Heart right ventricle (tissue), 16 donors: Measurements from ENCODE around the gene PC. TPM values are rescaled to one million over a fixed set of nuclear protein-coding genes. Genes with fewer than 3 reads are reported as not detected.

ENCODE experiments used
- ATAC-seq, 8 donors: fragments of 200-7000 bp; cut with Tn5 transposase; one replicate each; pipeline ENCODE4 v1.9.1; 2020; ENCODE audit warnings: mild to moderate bottlenecking in 8 of 8, moderate library complexity in 8 of 8, moderate number of reproducible peaks in 1 of 8
- DNase-seq, 2 donors: peaks; one replicate each; pipeline ENCODE4 v3.0.0-alpha.2; 2020
- H3K27ac ChIP-seq, 10 donors: fragments of 200-600 bp; sonication (generic) in 2 of 10; one replicate each; pipeline versions ENCODE4 v1.5.0 to v1.8.0; 2020 to 2022; ENCODE audit warnings: mild to moderate bottlenecking in 3 of 10
- H3K27me3 ChIP-seq, 7 donors: fragments of 200-600 bp; one replicate each; pipeline ENCODE4 v1.8.0; 2021 to 2022; ENCODE audit warnings: mild to moderate bottlenecking in 2 of 7
- H3K36me3 ChIP-seq, 9 donors: fragments of 200-600 bp; sonication (generic) in 1 of 9; one replicate each; pipeline versions ENCODE4 v1.5.0 to v1.8.0; 2020 to 2022; ENCODE audit warnings: mild to moderate bottlenecking in 2 of 9
- H3K4me1 ChIP-seq, 9 donors: fragments of 200-600 bp; sonication (generic) in 1 of 9; one replicate each; pipeline versions ENCODE4 v1.5.0 to v1.8.0; 2020 to 2022; ENCODE audit warnings: mild to moderate bottlenecking in 4 of 9
- H3K4me3 ChIP-seq, 10 donors: fragments of 200-600 bp; sonication (generic) in 2 of 10; one replicate each; pipeline versions ENCODE4 v1.5.0 to v1.8.0; 2020 to 2022; ENCODE audit warnings: mild to moderate bottlenecking in 7 of 10, moderate library complexity in 2 of 10
- H3K9me3 ChIP-seq, 11 donors: fragments of 200-600 bp in 10 of 11; sonication (generic) in 2 of 11; one replicate each; pipeline versions ENCODE4 v1.5.0 to v1.8.0; 2013 to 2022; ENCODE audit warnings: mild to moderate bottlenecking in 2 of 11, control low read depth in 1 of 11, moderate library complexity in 1 of 11
- CTCF ChIP-seq, 9 donors: fragments of 200-600 bp; sonication (generic) in 2 of 9; IDR thresholded peaks; one replicate each; pipeline versions ENCODE4 v1.5.0 to v1.8.0; 2021 to 2022; ENCODE audit warnings: antibody characterized with exemption in 9 of 9, mild to moderate bottlenecking in 5 of 9, moderate library complexity in 1 of 9
- WGBS, 2 donors: extraction: QIAGEN DNeasy Blood & Tissue Kit; methylation state at CpG; one replicate each; pipeline ENCODE4 v1.1.7; 2013; ENCODE audit warnings: inconsistent platforms in 1 of 2; 5-methylcytosine and 5-hydroxymethylcytosine counted together
- intact Hi-C, 10 donors: fragments of 100-400 bp; cut with DNase I; formaldehyde crosslinking; loops; one replicate each; pipeline versions ENCODE4 v1.11.1 to v1.14.2; 2022
- polyA plus RNA-seq, 2 donors: library from polyadenylated mRNA; stranded (reverse); fragments of 200-250 nt; gene quantifications; one replicate each; pipeline ENCODE4 v1.2.3, GENCODE V29; 2013
- total RNA-seq, 10 donors: library from RNA; stranded (reverse); fragmentation: NEBNext Ultra II Directional in 3 of 10; extraction: Animal tissue kit (Norgen Biotek cat#: 25700) in 3 of 10; gene quantifications; one replicate each; pipeline versions ENCODE4 v1.2.1 to v1.2.4, GENCODE V29; 2021 to 2023
- donor health status: Arrhythmogenic right ventricular cardiomyopathy.
- donor health status: ischemic (EF 13 %, LVEDD 7.1; RV severe dilation, severe dysfunction).
- donor health status: healthy with polysubstance abuse.
- donor health status: DM: no; HTN: yes; CAD: no.
- donor health status: DM: no; HTN: no; CAD: no.
- donor health status: ischemic (EF 25% LVEDD 6.9; RV normal size, moderate dysfunction).
- donor health status: ischemic (EF 25% LVEDD 5.7; RV mildly dilated, moderate dysfunction).
- donor health status: healthy.
- donor health status: DM: yes; HTN: yes; CAD: no.
- donor health status: Ischemic cardiomyopathy.
- donor health status: ischemic (EF 35%, LVEDD 5.7; RV mildly dilated, moderate dysfunction).
- donor health status: nonischemic (EF 11% LVEDD 7.7; RV severe dilation, severe dysfunction).
- donor health status: DM: yes; HTN: yes; CAD: no.
- donor health status: PGD.
- donor health status: ischemic (EF 29% LVEDD 5.4; RV normal size, mild dysfunction).
- donor health status: nonischemic (EF 23%, LVEDD 6.1; RV moderate dilation, normal function).

Gene PC
- total and polyA plus RNA-seq, 12 donors, result 6.8 to 26.0 (median 11.2) TPM

GRCh38 chr11:66902486-66903177 is 55.6 kb downstream of the PC start:
- DNase-seq (no peak), ATAC-seq (no peak)
- H3K9me3 ChIP-seq, result no peaks in the 10 kb centered on the region
- H3K27me3 ChIP-seq, result no peaks in the 10 kb centered on the region
- no peak overlapping the region for H3K4me3 ChIP-seq
- peaks cover 0 to 13% (median 0%) of the 10 kb centered on the region in 9 donors for H3K4me1 ChIP-seq
- intact Hi-C loops, result no loop called here
- no peak for TF ChIP-seq CTCF (IDR thresholded peaks at IDR 0.05)
- no peaks in the 10 kb centered on the region for H3K36me3 ChIP-seq
- WGBS, 2 donors, result 89 to 90% methylated on average over 15 of the region's 15 CpGs
- H3K27ac ChIP-seq, result no peak overlapping the region

GRCh38 chr11:66901964-66902390 is 56.2 kb downstream of the PC start:
- ATAC-seq (no peak), DNase-seq (no peak)
- Histone ChIP-seq H3K9me3 (no peaks in the 10 kb centered on the region), H3K36me3 (no peaks in the 10 kb centered on the region), H3K4me1 (peaks cover 0 to 10% (median 0%) of the 10 kb centered on the region in 9 donors), H3K27me3 (no peaks in the 10 kb centered on the region), H3K4me3 (no peak overlapping the region), H3K27ac (no peak overlapping the region)
- no peak for TF ChIP-seq CTCF (IDR thresholded peaks at IDR 0.05)
- WGBS, 2 donors, result 89 to 90% methylated on average over 7 of the region's 7 CpGs
- intact Hi-C loops, result no loop called here

GRCh38 chr11:66894141-66894540 is 64.0 kb downstream of the PC start:
- no peak for TF ChIP-seq CTCF (IDR thresholded peaks at IDR 0.05)
- no peak overlapping the region for H3K4me3 ChIP-seq
- intact Hi-C loops, result no loop called here
- no peaks in the 10 kb centered on the region for H3K36me3 ChIP-seq
- ATAC-seq, result no peak
- no peaks in the 10 kb centered on the region for H3K27me3 ChIP-seq
- WGBS, 2 donors, result 74 to 85% methylated on average over 2 of the region's 2 CpGs
- no peak overlapping the region for H3K27ac ChIP-seq
- DNase-seq, result no peak
- no peaks in the 10 kb centered on the region for H3K9me3 ChIP-seq
- peaks cover 0 to 8% (median 0%) of the 10 kb centered on the region in 9 donors for H3K4me1 ChIP-seq

GRCh38 chr11:66892911-66893310 is 65.3 kb downstream of the PC start:
- no peak for DNase-seq
- Histone ChIP-seq H3K27ac (no peak overlapping the region), H3K9me3 (no peaks in the 10 kb centered on the region), H3K4me3 (no peak overlapping the region), H3K27me3 (no peaks in the 10 kb centered on the region), H3K4me1 (peaks cover 0 to 8% (median 0%) of the 10 kb centered on the region in 9 donors), H3K36me3 (no peaks in the 10 kb centered on the region)
- 53 to 69% methylated on average over 6 of the region's 6 CpGs for WGBS, 2 donors
- no peak for ATAC-seq
- intact Hi-C loops, result no loop called here
- no peak for TF ChIP-seq CTCF (IDR thresholded peaks at IDR 0.05)
